Skeletal muscle tissue (tissue), 4 donors: ENCODE results near the gene SPINK2. TPM values are rescaled to one million over a fixed set of nuclear protein-coding genes. Genes with fewer than 3 reads are reported as not detected.

Experiments used
- H3K27ac ChIP-seq: one replicate; pipeline ENCODE4 v1.7.0; 2013; ENCODE audit warnings: mild to moderate bottlenecking, low read depth, low read length, inconsistent platforms
- H3K27me3 ChIP-seq, 3 donors: one replicate each; pipeline ENCODE4 v1.7.0; 2013; ENCODE audit warnings: low read length in 3 of 3; ENCODE audit not compliant: control insufficient read depth in 3 of 3, insufficient read depth in 3 of 3
- H3K36me3 ChIP-seq, 3 donors: one replicate each; pipeline ENCODE4 v1.7.0; 2013; ENCODE audit warnings: low read length in 3 of 3; ENCODE audit not compliant: control insufficient read depth in 3 of 3, insufficient read depth in 3 of 3
- H3K4me1 ChIP-seq, 3 donors: one replicate each; pipeline ENCODE4 v1.7.0; 2013; ENCODE audit warnings: low read length in 3 of 3, mild to moderate bottlenecking in 3 of 3; ENCODE audit not compliant: control insufficient read depth in 3 of 3, insufficient read depth in 3 of 3
- H3K4me3 ChIP-seq, 3 donors: one replicate each; pipeline ENCODE4 v1.7.0; 2013; ENCODE audit warnings: low read length in 3 of 3
- H3K9ac ChIP-seq, 3 donors: one replicate each; pipeline ENCODE4 v1.7.0; 2013; ENCODE audit warnings: low read length in 3 of 3, mild to moderate bottlenecking in 3 of 3, moderate library complexity in 2 of 3, low read depth in 1 of 3
- H3K9me3 ChIP-seq, 3 donors: one replicate each; pipeline ENCODE4 v1.7.0; 2013; ENCODE audit warnings: low read length in 3 of 3; ENCODE audit not compliant: control insufficient read depth in 3 of 3
- total RNA-seq: library from RNA; depleted of rRNA; stranded (reverse); fragments of >200 nt; gene quantifications from one replicate; pipeline ENCODE4 v1.2.3, GENCODE V29; 2014
- donor health status: Osteomylitis.

Gene SPINK2
- not detected for total RNA-seq

DNA sequence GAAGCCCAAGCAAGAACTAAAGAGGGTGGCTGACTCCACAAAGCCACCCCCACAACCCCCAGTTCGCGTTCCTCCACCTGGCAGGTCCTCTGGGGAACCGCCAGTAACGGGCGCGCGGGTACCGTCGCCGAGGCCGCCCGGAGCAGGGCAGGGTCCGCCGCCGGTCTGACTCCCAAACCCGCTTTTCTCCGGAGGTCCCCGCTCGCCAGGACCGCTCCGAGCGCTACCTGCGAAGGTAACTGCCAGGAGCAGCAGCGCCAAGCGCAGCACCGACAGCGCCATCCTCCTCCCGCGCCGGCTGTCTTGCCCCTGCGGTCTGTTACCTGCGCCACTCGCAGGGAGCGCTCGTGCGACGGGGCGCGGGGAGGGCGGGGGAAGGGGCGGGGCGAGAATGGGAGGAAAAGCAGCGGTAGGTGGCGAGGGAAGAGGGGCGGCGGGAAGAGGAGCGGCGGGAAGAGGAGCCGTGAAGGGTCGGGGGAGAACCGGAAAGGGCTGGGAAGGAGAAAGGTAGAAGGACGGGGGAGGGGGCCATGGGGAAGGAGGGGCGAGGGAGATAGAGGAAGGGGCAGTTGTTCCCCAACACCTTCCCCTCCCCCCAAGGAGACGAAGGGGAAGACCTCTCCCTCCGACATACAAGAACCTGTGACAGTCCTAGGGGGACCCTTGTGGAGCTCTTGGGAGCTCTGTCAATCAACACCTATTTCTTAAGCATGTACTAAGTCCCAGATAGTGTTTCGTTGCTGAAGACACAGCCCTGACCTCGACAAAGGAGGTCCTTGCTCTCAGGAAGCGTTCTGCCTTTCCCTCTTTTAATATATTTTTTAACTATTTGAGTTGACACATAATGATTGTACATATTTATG is at the start of gene SPINK2:
SPINK2 (minus strand) TSS at position 321 of the 863 bp plus-strand sequence; CDS start at position 282, 39 bp downstream.
- Histone ChIP-seq H3K27ac (no peak within 1 kb of the TSS), H3K9me3 (no peaks in the 10 kb centered on the region), H3K27me3 (peaks cover 4 to 10% (median 10%) of the 10 kb centered on the region in 3 donors), H3K4me3 (peak within 1 kb of the TSS; percentile 27 to 54 (median 30)), H3K9ac (no peak within 1 kb of the TSS), H3K36me3 (no peaks in the 10 kb centered on the region), H3K4me1 (peaks cover 5 to 8% (median 7%) of the 10 kb centered on the region in 3 donors)

DNA sequence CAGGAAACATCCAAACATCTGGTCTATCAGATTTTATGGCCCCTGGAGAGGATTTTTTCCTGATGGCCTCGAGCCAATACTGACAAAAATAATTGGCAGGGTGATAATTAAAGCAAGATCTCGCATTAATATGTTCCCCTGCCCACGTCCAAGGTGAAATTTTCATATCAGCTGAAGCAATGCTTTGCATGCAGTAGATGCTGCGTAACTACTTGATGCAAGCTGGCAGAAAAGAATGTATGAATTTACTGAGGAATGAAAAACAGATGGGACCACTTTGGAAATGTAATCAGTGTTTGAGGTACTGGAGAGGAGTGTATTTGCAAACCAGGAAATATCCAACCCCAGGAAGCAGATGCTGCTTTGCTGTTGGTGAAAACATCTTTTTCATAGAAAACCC is 49.4 kb upstream of the SPINK2 start:
- H3K9me3 ChIP-seq, result no peaks in the 10 kb centered on the region
- no peak overlapping the region for H3K27ac ChIP-seq
- H3K4me1 ChIP-seq, result peaks cover 2 to 3% (median 3%) of the 10 kb centered on the region in 3 donors
- no peak overlapping the region for H3K9ac ChIP-seq
- no peaks in the 10 kb centered on the region for H3K36me3 ChIP-seq
- no peaks in the 10 kb centered on the region for H3K27me3 ChIP-seq
- no peak overlapping the region for H3K4me3 ChIP-seq

GRCh38 chr4:56863441-56864139 is 42.1 kb upstream of the SPINK2 start:
- H3K4me3 ChIP-seq, result no peak overlapping the region
- no peaks in the 10 kb centered on the region for H3K27me3 ChIP-seq
- H3K36me3 ChIP-seq, result no peaks in the 10 kb centered on the region
- H3K4me1 ChIP-seq, result no peaks in the 10 kb centered on the region
- H3K9me3 ChIP-seq, result no peaks in the 10 kb centered on the region
- H3K27ac ChIP-seq, result no peak overlapping the region
- H3K9ac ChIP-seq, result no peak overlapping the region

DNA sequence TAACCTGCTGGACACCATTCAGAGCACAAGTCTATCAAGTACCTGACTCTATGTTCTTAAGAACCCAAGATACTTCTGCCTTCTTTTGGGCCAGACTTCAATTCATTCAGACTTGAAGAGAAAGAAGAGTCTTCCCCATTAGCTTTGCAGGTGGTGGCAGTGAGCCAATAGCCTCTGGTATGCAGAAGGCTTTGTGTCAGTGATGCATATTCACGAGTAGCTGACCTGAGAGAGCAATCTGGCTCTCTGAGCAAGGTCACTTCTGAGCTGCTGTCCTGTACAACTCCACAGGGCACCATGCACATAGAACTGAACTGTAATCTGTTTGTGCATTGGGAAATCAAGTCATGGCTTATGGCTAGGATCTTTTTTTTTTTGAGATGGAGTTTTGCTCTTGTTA is 39.9 kb upstream of the SPINK2 start:
- Histone ChIP-seq H3K9me3 (no peaks in the 10 kb centered on the region), H3K4me1 (peaks cover 0 to 6% (median 4%) of the 10 kb centered on the region in 3 donors), H3K36me3 (no peaks in the 10 kb centered on the region), H3K4me3 (no peak overlapping the region), H3K27me3 (no peaks in the 10 kb centered on the region), H3K27ac (no peak overlapping the region), H3K9ac (no peak overlapping the region)

DNA sequence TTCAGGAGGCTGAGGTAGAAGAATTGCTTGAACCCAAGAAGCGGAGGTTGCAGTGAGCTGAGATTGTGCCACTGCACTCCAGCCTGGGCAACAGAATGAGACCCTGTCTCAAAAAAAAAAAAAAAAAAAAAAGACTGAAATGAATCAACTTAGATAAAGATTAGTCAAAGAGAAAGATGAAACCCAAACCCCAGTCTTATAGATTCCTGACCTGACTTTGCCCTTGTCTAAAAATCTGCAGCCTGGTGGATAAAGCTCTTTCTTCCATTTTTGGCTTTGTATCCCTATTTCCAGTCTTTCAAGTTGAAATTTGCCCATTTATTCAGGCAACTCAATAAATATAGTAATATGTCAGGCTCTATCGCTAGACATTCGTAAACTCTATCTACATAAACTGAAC is 39.3 kb upstream of the SPINK2 start:
- Histone ChIP-seq H3K4me3 (no peak overlapping the region), H3K4me1 (peaks cover 0 to 6% (median 4%) of the 10 kb centered on the region in 3 donors), H3K27me3 (no peaks in the 10 kb centered on the region), H3K9ac (no peak overlapping the region), H3K9me3 (no peaks in the 10 kb centered on the region), H3K27ac (no peak overlapping the region), H3K36me3 (no peaks in the 10 kb centered on the region)

DNA sequence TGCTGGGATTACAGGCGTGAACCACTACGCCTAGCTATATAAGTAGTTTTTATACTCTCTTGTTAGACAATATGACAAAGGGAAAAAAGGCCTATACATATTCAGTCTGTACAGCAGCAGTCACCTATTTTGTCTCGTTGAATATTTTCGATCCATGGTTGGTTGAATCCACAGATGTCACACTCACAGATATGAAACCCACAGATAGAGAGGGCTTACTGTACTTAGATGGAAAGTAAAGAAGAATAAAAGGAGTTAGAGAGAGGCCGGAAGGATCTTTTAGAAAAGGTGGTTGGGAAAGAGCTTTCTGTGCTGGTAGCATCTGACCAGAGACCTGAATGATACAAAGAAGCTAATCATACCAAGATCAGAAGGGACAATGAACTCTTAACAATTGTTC is 38.3 kb upstream of the SPINK2 start:
- Histone ChIP-seq H3K36me3 (no peaks in the 10 kb centered on the region), H3K4me3 (no peak overlapping the region), H3K27ac (no peak overlapping the region), H3K27me3 (no peaks in the 10 kb centered on the region), H3K9ac (no peak overlapping the region), H3K9me3 (no peaks in the 10 kb centered on the region), H3K4me1 (peaks cover 0 to 6% (median 4%) of the 10 kb centered on the region in 3 donors)

GRCh38 chr4:56857601-56858309 is 36.3 kb upstream of the SPINK2 start:
- Histone ChIP-seq H3K9me3 (no peaks in the 10 kb centered on the region), H3K27me3 (no peaks in the 10 kb centered on the region), H3K27ac (no peak overlapping the region), H3K4me1 (peaks cover 0 to 6% (median 4%) of the 10 kb centered on the region in 3 donors), H3K9ac (no peak overlapping the region), H3K4me3 (no peak overlapping the region), H3K36me3 (no peaks in the 10 kb centered on the region)

DNA sequence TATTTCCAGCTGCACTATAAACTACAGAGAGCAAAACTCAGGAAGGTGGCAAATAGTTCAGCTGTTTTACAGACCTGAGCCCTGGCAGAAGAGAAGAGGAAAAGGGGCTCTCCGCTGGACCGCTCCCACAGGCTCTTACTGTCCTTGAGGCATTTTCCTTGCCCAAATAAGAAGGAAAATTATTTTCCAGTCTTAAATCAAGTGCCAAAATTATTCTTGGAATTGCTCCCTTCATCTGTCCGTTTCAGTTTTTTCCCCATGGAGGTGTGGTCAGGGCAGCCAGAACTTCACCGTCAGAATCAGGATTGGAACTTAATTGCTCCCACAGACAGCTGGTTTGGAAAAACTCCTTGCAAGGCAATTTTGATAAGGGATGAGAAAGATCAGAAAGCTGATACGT is 35.2 kb upstream of the SPINK2 start:
- no peaks in the 10 kb centered on the region for H3K9me3 ChIP-seq
- peaks cover 0 to 6% (median 4%) of the 10 kb centered on the region in 3 donors for H3K4me1 ChIP-seq
- H3K9ac ChIP-seq, result no peak overlapping the region
- no peak overlapping the region for H3K27ac ChIP-seq
- H3K36me3 ChIP-seq, result no peaks in the 10 kb centered on the region
- no peak overlapping the region for H3K4me3 ChIP-seq
- H3K27me3 ChIP-seq, result no peaks in the 10 kb centered on the region

GRCh38 chr4:56850910-56851309 is 29.4 kb upstream of the SPINK2 start:
- no peak overlapping the region for H3K9ac ChIP-seq
- no peak overlapping the region for H3K27ac ChIP-seq
- H3K4me1 ChIP-seq, result no peaks in the 10 kb centered on the region
- no peaks in the 10 kb centered on the region for H3K27me3 ChIP-seq
- H3K36me3 ChIP-seq, result no peaks in the 10 kb centered on the region
- no peaks in the 10 kb centered on the region for H3K9me3 ChIP-seq
- no peak overlapping the region for H3K4me3 ChIP-seq
